Measurements from ENCODE around the gene IDI2. TPM values are rescaled to one million over a fixed set of nuclear protein-coding genes. Genes with fewer than 3 reads are reported as not detected.

The IDI2 gene
- polyA plus RNA-seq, 1 donor (not counting 4 experiments of a cell fraction or from before 2014, with no cell fraction given) = not detected

GRCh38 chr10:1061930-1062774, 36.5 kb upstream of the IDI2 start:
- peak overlapping the region; percentile 59 for H3K4me2 ChIP-seq (ENCODE audit: control insufficient read depth, extremely low read depth, insufficient read depth, low read depth, low read length)
- H3K79me2 ChIP-seq (ENCODE audit: control insufficient read depth, insufficient read depth, low read length) = peaks cover 68% of the 10 kb centered on the region
- peak; percentile 68 for FAIRE-seq

GRCh38 chr10:1059902-1060301, 34.2 kb upstream of the IDI2 start:
- no peak overlapping the region for H2AFZ ChIP-seq (ENCODE audit: control insufficient read depth, low read length)
- peaks cover 0 to 8% of the 10 kb centered on the region in 2 experiments for H3K36me3 ChIP-seq (ENCODE audit: control insufficient read depth in 2 of 2, extremely low read depth in 1 of 2, insufficient read depth in 2 of 2, low read length in 2 of 2)
- H3K4me2 ChIP-seq (ENCODE audit: control insufficient read depth, extremely low read depth, insufficient read depth, low read depth, low read length) = peak overlapping the region; percentile 70
- TF ChIP-seq EZH2 (IDR thresholded peaks at IDR 0.05; ENCODE audit: low read length) = no peak
- peak in 1 of 3 experiments; percentile 31 for TF ChIP-seq CTCF (optimal IDR thresholded peaks at IDR 0.05 in 1 of 3, IDR thresholded peaks at IDR 0.05 in 1 of 3, conservative IDR thresholded peaks at IDR 0.05 in 1 of 3; ENCODE audit: extremely low read depth in 1 of 3, insufficient read depth in 2 of 3, low read length in 3 of 3)
- H3K27ac ChIP-seq (ENCODE audit: control insufficient read depth, insufficient read depth, low read length) = peak overlapping the region; percentile 80
- peak overlapping the region; percentile 41 for H3K9ac ChIP-seq (ENCODE audit: control insufficient read depth, extremely low read depth, insufficient read depth, low read length)
- DNase-seq (ENCODE audit: low read depth, low spot score) = no peak
- dilution Hi-C loops (cut with MboI; ENCODE audit: extremely low pct_ligation_motif_present, low sequenced_read_pairs) = no loop called here
- H3K4me3 ChIP-seq (ENCODE audit: control insufficient read depth in 2 of 3, extremely low read depth in 1 of 3, insufficient read depth in 2 of 3, low read depth in 1 of 3, low read length in 3 of 3) = peak overlapping the region in 2 of 3 experiments; percentile 31 to 33
- FAIRE-seq = peak; percentile 79
- no peaks in the 10 kb centered on the region for H3K9me3 ChIP-seq (ENCODE audit: control insufficient read depth, low read depth, low read length)
- H3K4me1 ChIP-seq (ENCODE audit: control insufficient read depth, extremely low read depth, insufficient read depth, low read length) = peaks cover 59% of the 10 kb centered on the region
- no peaks in the 10 kb centered on the region for H3K9me1 ChIP-seq (ENCODE audit: control insufficient read depth, extremely low read depth, insufficient read depth, low read length)
- peaks cover 76% of the 10 kb centered on the region for H3K79me2 ChIP-seq (ENCODE audit: control insufficient read depth, insufficient read depth, low read length)
- no peaks in the 10 kb centered on the region for H4K20me1 ChIP-seq (ENCODE audit: control insufficient read depth, extremely low read depth, insufficient read depth, low read length)
- H3K27me3 ChIP-seq (ENCODE audit: control insufficient read depth, extremely low read depth, insufficient read depth, low read length) = no peaks in the 10 kb centered on the region

More at GRCh38 chr10:1061930-1062774, 36.5 kb upstream of the IDI2 start:
- Histone ChIP-seq H3K36me3 (ENCODE audit: control insufficient read depth in 2 of 2, extremely low read depth in 1 of 2, insufficient read depth in 2 of 2, low read length in 2 of 2) (peaks cover 0 to 8% of the 10 kb centered on the region in 2 experiments), H2AFZ (ENCODE audit: control insufficient read depth, low read length) (no peak overlapping the region), H3K27me3 (ENCODE audit: control insufficient read depth, extremely low read depth, insufficient read depth, low read length) (no peaks in the 10 kb centered on the region), H3K9me1 (ENCODE audit: control insufficient read depth, extremely low read depth, insufficient read depth, low read length) (no peaks in the 10 kb centered on the region), H3K4me1 (ENCODE audit: control insufficient read depth, extremely low read depth, insufficient read depth, low read length) (peaks cover 54% of the 10 kb centered on the region), H3K9me3 (ENCODE audit: control insufficient read depth, low read depth, low read length) (no peaks in the 10 kb centered on the region), H4K20me1 (ENCODE audit: control insufficient read depth, extremely low read depth, insufficient read depth, low read length) (no peaks in the 10 kb centered on the region), H3K27ac (ENCODE audit: control insufficient read depth, insufficient read depth, low read length) (peak overlapping the region; percentile 42), H3K9ac (ENCODE audit: control insufficient read depth, extremely low read depth, insufficient read depth, low read length) (no peak overlapping the region), H3K4me3 (ENCODE audit: control insufficient read depth in 2 of 3, extremely low read depth in 1 of 3, insufficient read depth in 2 of 3, low read depth in 1 of 3, low read length in 3 of 3) (peak overlapping the region in 2 of 3 experiments; percentile 5 to 14)
- no peak for DNase-seq (ENCODE audit: low read depth, low spot score)
- dilution Hi-C loops (cut with MboI; ENCODE audit: extremely low pct_ligation_motif_present, low sequenced_read_pairs) = no loop called here
- TF ChIP-seq EZH2 (IDR thresholded peaks at IDR 0.05; ENCODE audit: low read length) (no peak), CTCF (optimal IDR thresholded peaks at IDR 0.05 in 1 of 3, IDR thresholded peaks at IDR 0.05 in 1 of 3, conservative IDR thresholded peaks at IDR 0.05 in 1 of 3; ENCODE audit: extremely low read depth in 1 of 3, insufficient read depth in 2 of 3, low read length in 3 of 3) (no peak)
